Uterus (tissue), 4 donors: ENCODE results near the gene LARP1. TPM values are rescaled to one million over a fixed set of nuclear protein-coding genes. Genes with fewer than 3 reads are reported as not detected.
A peak's percentile ranks its signal among the peaks of the same experiment; 100 is the strongest.

ENCODE experiments used
- DNase-seq, 2 donors: peaks; one replicate each; pipeline ENCODE4 v3.0.0-alpha.2; 2019 to 2020
- H3K27ac ChIP-seq, 2 donors: fragments of 200-600 bp; sonication (generic); 1 replicate in 1 of 2; 2 replicates in 1 of 2; pipeline ENCODE4 v1.5.1; 2016 to 2018
- H3K27me3 ChIP-seq, 2 donors: fragments of 200-600 bp; sonication (generic); one replicate each; pipeline ENCODE4 v1.5.1; 2018 to 2019; ENCODE audit warnings: control low read depth in 1 of 2
- H3K36me3 ChIP-seq, 2 donors: fragments of 200-600 bp; sonication (generic); one replicate each; pipeline ENCODE4 v1.5.1; 2019; ENCODE audit warnings: control low read depth in 1 of 2
- H3K4me1 ChIP-seq, 2 donors: fragments of 200-600 bp; sonication (generic); one replicate each; pipeline ENCODE4 v1.5.1; 2018 to 2019; ENCODE audit warnings: control low read depth in 1 of 2
- H3K4me3 ChIP-seq, 2 donors: fragments of 200-600 bp; sonication (generic); 1 replicate in 1 of 2; 2 replicates in 1 of 2; pipeline ENCODE4 v1.5.1; 2018 to 2019; ENCODE audit warnings: mild to moderate bottlenecking in 1 of 2
- H3K9me3 ChIP-seq, 2 donors: fragments of 200-600 bp; sonication (generic); one replicate each; pipeline ENCODE4 v1.5.1; 2019; ENCODE audit warnings: control low read depth in 1 of 2
- POLR2A ChIP-seq, 2 donors: fragments of 450-650 bp; IDR thresholded peaks; one replicate each; pipeline ENCODE4 v1.6.1; 2016; ENCODE audit warnings: antibody characterized with exemption in 2 of 2, mild to moderate bottlenecking in 1 of 2, moderate library complexity in 1 of 2
- intact Hi-C: fragments of 100-400 bp; cut with DNase I; formaldehyde crosslinking; loops from one replicate; pipeline ENCODE4 v1.15.1; 2023; ENCODE audit warnings: low total_unique reads
- total RNA-seq, 4 donors: library from RNA; depleted of rRNA in 3 of 4; stranded (reverse); fragments of >200 nt in 3 of 4; gene quantifications; one replicate each; pipeline versions ENCODE4 v1.1.0 to v1.2.4, GENCODE V29; 2014 to 2023
- TF ChIP-seq, protein P1 (sequence below), 4 experiments: fragments of 200-600 bp in 2 of 4; fragments of 450-650 bp in 2 of 4; sonication (generic) in 2 of 4; IDR thresholded peaks; one replicate each; pipeline ENCODE4 v1.5.1; 2016 to 2019; ENCODE audit warnings: antibody characterized with exemption in 4 of 4, mild to moderate bottlenecking in 2 of 4, moderate library complexity in 1 of 4
- donor health status: DM: yes; HTN: yes; CAD: no.

LARP1 gene
- total RNA-seq, 4 donors from 2014 or later, result 33.3 to 202 (median 47.1) TPM

GRCh38 chr5:154857530-154858296 is 102.5 kb downstream of the LARP1 start:
- Histone ChIP-seq H3K27me3 (no peaks in the 10 kb centered on the region), H3K36me3 (no peaks in the 10 kb centered on the region), H3K4me1 (peaks cover 4 to 5% of the 10 kb centered on the region in 2 donors), H3K4me3 (peak overlapping the region; percentile 82 to 90), H3K27ac (peak overlapping the region; percentile 98), H3K9me3 (no peaks in the 10 kb centered on the region)
- TF ChIP-seq POLR2A (IDR thresholded peaks at IDR 0.05), result peak in 1 of 2 donors; percentile 85
- TF ChIP-seq, protein P1, sequence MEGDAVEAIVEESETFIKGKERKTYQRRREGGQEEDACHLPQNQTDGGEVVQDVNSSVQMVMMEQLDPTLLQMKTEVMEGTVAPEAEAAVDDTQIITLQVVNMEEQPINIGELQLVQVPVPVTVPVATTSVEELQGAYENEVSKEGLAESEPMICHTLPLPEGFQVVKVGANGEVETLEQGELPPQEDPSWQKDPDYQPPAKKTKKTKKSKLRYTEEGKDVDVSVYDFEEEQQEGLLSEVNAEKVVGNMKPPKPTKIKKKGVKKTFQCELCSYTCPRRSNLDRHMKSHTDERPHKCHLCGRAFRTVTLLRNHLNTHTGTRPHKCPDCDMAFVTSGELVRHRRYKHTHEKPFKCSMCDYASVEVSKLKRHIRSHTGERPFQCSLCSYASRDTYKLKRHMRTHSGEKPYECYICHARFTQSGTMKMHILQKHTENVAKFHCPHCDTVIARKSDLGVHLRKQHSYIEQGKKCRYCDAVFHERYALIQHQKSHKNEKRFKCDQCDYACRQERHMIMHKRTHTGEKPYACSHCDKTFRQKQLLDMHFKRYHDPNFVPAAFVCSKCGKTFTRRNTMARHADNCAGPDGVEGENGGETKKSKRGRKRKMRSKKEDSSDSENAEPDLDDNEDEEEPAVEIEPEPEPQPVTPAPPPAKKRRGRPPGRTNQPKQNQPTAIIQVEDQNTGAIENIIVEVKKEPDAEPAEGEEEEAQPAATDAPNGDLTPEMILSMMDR (IDR thresholded peaks at IDR 0.05), result no peak
- peak; percentile 97 to 98 for DNase-seq
- intact Hi-C loops, result loop anchor here (5.0 kb wide), 1 partner anchor 100 kb away; the partner anchor contains the start of gene LARP1

- DNase-seq, result peak; percentile 98
- intact Hi-C loops, result loop anchor here (5.0 kb wide), 1 partner anchor 101 kb away; the partner anchor contains the start of gene LARP1
- Histone ChIP-seq H3K27ac (peak within 1 kb of the TSS; percentile 98), H3K4me1 (peaks cover 4 to 5% of the 10 kb centered on the region in 2 donors), H3K27me3 (no peaks in the 10 kb centered on the region), H3K4me3 (peak within 1 kb of the TSS; percentile 82 to 90), H3K36me3 (no peaks in the 10 kb centered on the region), H3K9me3 (no peaks in the 10 kb centered on the region)
- TF ChIP-seq, protein P1 (IDR thresholded peaks at IDR 0.05), result peak in 2 of 4 experiments; percentile 12 to 17
- peak; percentile 89 to 91 for TF ChIP-seq POLR2A (IDR thresholded peaks at IDR 0.05)
Observed at GRCh38 chr5:154858297-154858971, 103.3 kb downstream of the LARP1 start, which contains the start of gene CNOT8. CNOT8 (plus strand) TSS chr5:154858627; CDS start chr5:154863279, 4,652 bp downstream.

- TF ChIP-seq, protein P1 (IDR thresholded peaks at IDR 0.05), result no peak
- TF ChIP-seq POLR2A (IDR thresholded peaks at IDR 0.05), result no peak
- Histone ChIP-seq H3K27me3 (no peaks in the 10 kb centered on the region), H3K36me3 (no peaks in the 10 kb centered on the region), H3K4me3 (peak overlapping the region; percentile 82 to 90), H3K9me3 (no peaks in the 10 kb centered on the region), H3K27ac (peak overlapping the region; percentile 98), H3K4me1 (peaks cover 4 to 5% of the 10 kb centered on the region in 2 donors)
- intact Hi-C loops, result loop anchor here (5.0 kb wide), 1 partner anchor 102 kb away; the partner anchor contains the start of gene LARP1
- DNase-seq, result no peak
Observed at GRCh38 chr5:154858972-154859871, 104.0 kb downstream of the LARP1 start.

DNA sequence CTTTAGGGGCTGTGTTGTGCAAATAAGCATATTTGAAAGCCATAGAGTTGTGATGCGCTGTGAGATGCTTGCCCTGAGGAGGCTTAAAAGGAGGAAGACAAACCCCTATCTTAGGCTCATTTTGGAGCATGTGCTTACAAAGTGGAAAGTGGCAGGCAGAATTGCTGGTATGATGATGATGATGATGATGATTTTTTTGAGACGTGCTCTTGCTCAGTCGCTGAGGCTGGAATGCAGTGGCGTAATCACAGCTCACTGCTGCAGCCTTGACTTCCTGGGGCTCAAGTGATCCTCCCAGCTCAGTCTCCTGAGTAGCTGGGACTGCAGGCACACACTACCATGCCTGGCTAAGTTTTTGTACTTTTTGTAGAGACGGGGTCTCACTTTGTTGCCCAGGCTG is 104.9 kb downstream of the LARP1 start:
- intact Hi-C loops, result no loop called here
- Histone ChIP-seq H3K4me3 (peak overlapping the region in 1 of 2 donors; percentile 90), H3K9me3 (no peaks in the 10 kb centered on the region), H3K4me1 (peaks cover 4 to 5% of the 10 kb centered on the region in 2 donors), H3K27me3 (no peaks in the 10 kb centered on the region), H3K36me3 (no peaks in the 10 kb centered on the region), H3K27ac (peak overlapping the region; percentile 98)
- DNase-seq, result no peak
- TF ChIP-seq, protein P1 (IDR thresholded peaks at IDR 0.05), result no peak
